Left lung (tissue), 10 donors: ENCODE data around the gene NANP. TPM values are rescaled to one million over a fixed set of nuclear protein-coding genes. Genes with fewer than 3 reads are reported as not detected.
"Not testable (repeated sequence)": the region's sequence is repeated elsewhere in the genome, so short reads cannot be mapped to it uniquely, and the experiment has no call there.

ENCODE experiments used
- ATAC-seq: fragments of 200-7000 bp; cut with Tn5 transposase; one replicate; pipeline ENCODE4 v1.9.1; 2020; ENCODE audit warnings: moderate library complexity
- DNase-seq, 4 donors: peaks; one replicate each; pipeline ENCODE4 v3.0.0-alpha.2; 2013 to 2020
- H3K27ac ChIP-seq, 2 donors: fragments of 200-600 bp; sonication (generic) in 1 of 2; one replicate each; pipeline versions ENCODE4 v1.5.0 to v1.8.0; 2020 to 2021
- H3K27me3 ChIP-seq, 2 donors: fragments of 200-600 bp; sonication (generic) in 1 of 2; one replicate each; pipeline versions ENCODE4 v1.5.0 to v1.8.0; 2020 to 2021
- H3K36me3 ChIP-seq, 2 donors: fragments of 200-600 bp; sonication (generic) in 1 of 2; one replicate each; pipeline versions ENCODE4 v1.5.0 to v1.8.0; 2020 to 2021
- H3K4me1 ChIP-seq, 2 donors: fragments of 200-600 bp; one replicate each; pipeline ENCODE4 v1.8.0; 2021
- H3K4me3 ChIP-seq, 2 donors: fragments of 200-600 bp; sonication (generic) in 1 of 2; one replicate each; pipeline versions ENCODE4 v1.5.0 to v1.8.0; 2020 to 2021; ENCODE audit warnings: mild to moderate bottlenecking in 1 of 2
- H3K9me3 ChIP-seq, 2 donors: fragments of 200-600 bp; sonication (generic) in 1 of 2; one replicate each; pipeline versions ENCODE4 v1.5.0 to v1.8.0; 2020 to 2021
- intact Hi-C, 2 donors: fragments of 100-400 bp; cut with DNase I; formaldehyde crosslinking; loops; one replicate each; pipeline versions ENCODE4 v1.11.2 to v1.14.2; 2022
- polyA plus RNA-seq, 6 donors: library from polyadenylated mRNA; unstranded; fragments of 120-200 nt; gene quantifications; one replicate each; pipeline ENCODE4 v1.2.1, GENCODE V29; 2013; ENCODE audit not compliant: insufficient read length in 6 of 6
- total RNA-seq, 2 donors: library from RNA; stranded (reverse); fragmentation: NEBNext Ultra II Directional; extraction: Animal tissue kit (Norgen Biotek cat#: 25700); gene quantifications; one replicate each; pipeline ENCODE4 v1.2.1, GENCODE V29; 2021
- TF ChIP-seq, protein P1 (sequence below), 2 donors: fragments of 200-600 bp; sonication (generic) in 1 of 2; IDR thresholded peaks; one replicate each; pipeline versions ENCODE4 v1.5.0 to v1.8.0; 2021; ENCODE audit warnings: antibody characterized with exemption in 2 of 2
- donor health status: DM: no; HTN: yes; CAD: no.
- donor health status: DM: no; HTN: no; CAD: no.

Gene NANP
- total and polyA plus RNA-seq, 8 donors, result 4.1 to 7.4 (median 4.9) TPM

DNA sequence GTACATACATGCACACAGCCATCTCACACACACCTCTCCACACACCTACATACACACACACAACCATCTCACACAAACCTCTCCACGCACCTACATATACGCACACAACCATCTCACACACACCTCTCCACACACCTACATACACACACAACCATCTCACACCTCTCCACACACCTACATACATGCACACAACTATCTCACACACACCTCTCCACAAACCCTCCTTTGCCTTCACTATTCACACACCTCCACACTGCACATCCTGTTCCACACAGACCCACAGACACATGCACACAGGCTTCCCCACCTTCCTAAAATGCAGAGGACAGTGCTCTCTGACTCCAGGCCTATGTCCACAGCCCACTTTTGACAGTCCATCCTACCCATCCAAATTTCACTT, 22.2 kb downstream of the NANP start:
- Histone ChIP-seq H3K4me1 (no peaks in the 10 kb centered on the region), H3K27ac (no peak overlapping the region), H3K36me3 (no peaks in the 10 kb centered on the region), H3K27me3 (no peaks in the 10 kb centered on the region), H3K9me3 (no peaks in the 10 kb centered on the region), H3K4me3 (no peak overlapping the region)
- no peak for DNase-seq
- intact Hi-C loops, result no loop called here
- TF ChIP-seq, protein P1, sequence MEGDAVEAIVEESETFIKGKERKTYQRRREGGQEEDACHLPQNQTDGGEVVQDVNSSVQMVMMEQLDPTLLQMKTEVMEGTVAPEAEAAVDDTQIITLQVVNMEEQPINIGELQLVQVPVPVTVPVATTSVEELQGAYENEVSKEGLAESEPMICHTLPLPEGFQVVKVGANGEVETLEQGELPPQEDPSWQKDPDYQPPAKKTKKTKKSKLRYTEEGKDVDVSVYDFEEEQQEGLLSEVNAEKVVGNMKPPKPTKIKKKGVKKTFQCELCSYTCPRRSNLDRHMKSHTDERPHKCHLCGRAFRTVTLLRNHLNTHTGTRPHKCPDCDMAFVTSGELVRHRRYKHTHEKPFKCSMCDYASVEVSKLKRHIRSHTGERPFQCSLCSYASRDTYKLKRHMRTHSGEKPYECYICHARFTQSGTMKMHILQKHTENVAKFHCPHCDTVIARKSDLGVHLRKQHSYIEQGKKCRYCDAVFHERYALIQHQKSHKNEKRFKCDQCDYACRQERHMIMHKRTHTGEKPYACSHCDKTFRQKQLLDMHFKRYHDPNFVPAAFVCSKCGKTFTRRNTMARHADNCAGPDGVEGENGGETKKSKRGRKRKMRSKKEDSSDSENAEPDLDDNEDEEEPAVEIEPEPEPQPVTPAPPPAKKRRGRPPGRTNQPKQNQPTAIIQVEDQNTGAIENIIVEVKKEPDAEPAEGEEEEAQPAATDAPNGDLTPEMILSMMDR (IDR thresholded peaks at IDR 0.05), result no peak
- no peak for ATAC-seq

DNA sequence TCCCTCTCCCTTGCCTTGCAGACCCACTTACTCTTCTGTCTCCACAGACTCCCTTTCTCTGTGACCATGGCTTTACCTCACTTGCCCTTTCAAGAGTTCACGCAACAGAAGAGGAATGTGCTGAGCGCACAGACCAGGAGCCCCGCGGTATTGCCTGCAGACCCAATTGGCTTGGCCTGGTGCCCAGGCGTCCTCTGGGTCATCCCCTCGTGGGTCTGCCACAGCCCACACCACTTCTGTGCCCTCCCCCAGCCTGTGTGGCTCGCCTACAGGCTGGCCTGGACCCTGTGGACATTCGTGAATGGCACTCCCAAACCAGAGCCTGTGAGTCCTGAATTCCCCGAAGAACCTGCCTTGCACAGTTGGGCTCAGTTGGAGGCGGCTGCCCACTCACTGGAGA, 23.2 kb downstream of the NANP start:
- Histone ChIP-seq H3K36me3 (no peaks in the 10 kb centered on the region), H3K27ac (no peak overlapping the region), H3K27me3 (no peaks in the 10 kb centered on the region), H3K4me1 (no peaks in the 10 kb centered on the region), H3K9me3 (no peaks in the 10 kb centered on the region), H3K4me3 (no peak overlapping the region)
- no peak for ATAC-seq
- intact Hi-C loops, result no loop called here
- no peak for DNase-seq
- TF ChIP-seq, protein P1 (IDR thresholded peaks at IDR 0.05), result no peak

DNA sequence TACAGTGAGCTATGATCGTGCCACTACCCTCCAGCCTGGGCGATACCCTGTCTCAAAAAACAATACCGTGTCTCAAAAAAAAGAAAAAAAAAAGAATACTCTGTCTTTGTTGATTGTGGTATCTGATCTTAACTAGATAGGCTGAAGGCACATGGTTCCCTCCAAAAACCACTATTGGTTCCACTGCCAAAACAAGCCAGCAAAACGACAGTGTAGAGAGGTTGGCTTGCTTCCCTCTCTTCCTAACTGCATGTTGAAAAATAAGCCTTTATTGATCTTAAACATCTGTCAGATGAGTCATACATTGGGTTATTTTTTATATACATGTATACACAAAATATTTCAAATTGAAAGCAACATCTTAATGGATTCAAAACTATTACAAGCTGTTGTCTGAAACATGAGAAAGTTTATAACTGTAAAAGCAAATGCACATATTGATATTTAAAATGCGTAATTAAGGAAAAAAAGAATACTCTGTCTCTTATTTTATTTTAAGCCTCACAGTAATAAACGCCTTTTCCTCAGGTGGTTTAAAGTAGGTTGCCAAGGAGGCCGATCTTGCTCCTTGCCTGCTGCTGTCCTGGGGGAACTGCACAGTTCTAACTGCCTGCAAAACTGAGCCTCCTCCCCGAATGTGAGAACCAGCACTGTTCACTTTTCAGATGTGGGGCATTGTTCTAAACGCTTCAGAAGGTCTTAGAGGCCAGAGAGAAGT, 31.5 kb downstream of the NANP start:
- Histone ChIP-seq H3K9me3 (no peaks in the 10 kb centered on the region), H3K4me1 (no peaks in the 10 kb centered on the region), H3K36me3 (no peaks in the 10 kb centered on the region), H3K27me3 (no peaks in the 10 kb centered on the region), H3K4me3 (no peak overlapping the region), H3K27ac (no peak overlapping the region)
- intact Hi-C loops, result no loop called here
- ATAC-seq (no peak), DNase-seq (peak in 2 of 4 donors; percentile 11 to 44)
- TF ChIP-seq, protein P1 (IDR thresholded peaks at IDR 0.05), result no peak

DNA sequence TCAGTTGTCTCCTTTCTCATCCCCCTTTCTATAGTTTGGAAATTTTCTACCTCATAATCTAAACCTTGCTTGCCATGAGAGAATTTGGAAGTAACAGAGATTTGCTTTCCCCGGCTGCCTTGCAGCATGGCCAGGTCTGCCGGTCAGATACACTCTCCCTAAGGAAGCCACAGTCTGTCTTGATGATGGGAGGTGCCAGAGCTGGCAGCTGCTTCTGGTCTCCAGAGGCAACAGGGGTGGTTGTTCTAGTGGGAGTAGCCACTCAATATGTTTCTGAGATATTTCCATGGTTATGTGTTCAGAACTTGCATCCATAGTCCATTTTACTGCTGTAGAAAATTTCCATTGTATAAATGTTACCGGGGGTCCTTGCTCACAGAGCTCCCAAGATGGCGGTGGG, 33.0 kb downstream of the NANP start:
- intact Hi-C loops, H3K4me1 ChIP-seq, H3K4me3 ChIP-seq, ATAC-seq, H3K9me3 ChIP-seq, DNase-seq, H3K27ac ChIP-seq, H3K36me3 ChIP-seq: not testable (repeated sequence)
- H3K27me3 ChIP-seq, result peaks cover 0 to 13% of the 10 kb centered on the region in 2 donors

DNA sequence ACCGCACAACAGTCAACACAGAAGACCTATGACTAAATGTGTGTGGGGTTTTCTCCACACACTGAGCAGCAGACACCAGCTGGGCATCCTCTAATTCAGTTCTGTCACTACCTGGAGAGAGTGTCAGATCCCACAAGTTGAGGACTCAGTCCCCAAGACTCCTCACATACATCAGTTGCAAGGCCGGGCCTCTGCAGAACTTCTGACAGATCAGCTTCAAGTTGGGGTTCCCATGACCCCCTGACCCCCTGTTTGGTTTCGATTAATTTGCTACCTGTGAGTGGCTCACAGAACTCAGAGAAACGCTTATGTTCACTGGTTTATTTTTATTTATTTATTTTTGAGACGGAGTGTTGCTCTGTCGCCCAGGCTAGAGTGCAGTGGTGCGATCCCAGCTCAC, 35.3 kb downstream of the NANP start:
- H3K27me3 ChIP-seq, result peaks cover 0 to 34% of the 10 kb centered on the region in 2 donors
- no peak overlapping the region for H3K4me3 ChIP-seq
- H3K27ac ChIP-seq, result no peak overlapping the region
- H3K4me1 ChIP-seq, result peaks cover 4 to 12% of the 10 kb centered on the region in 2 donors
- TF ChIP-seq, protein P1 (IDR thresholded peaks at IDR 0.05), result no peak
- no peaks in the 10 kb centered on the region for H3K36me3 ChIP-seq
- H3K9me3 ChIP-seq, result no peaks in the 10 kb centered on the region
- ATAC-seq (no peak), DNase-seq (no peak)
- intact Hi-C loops, result no loop called here

DNA sequence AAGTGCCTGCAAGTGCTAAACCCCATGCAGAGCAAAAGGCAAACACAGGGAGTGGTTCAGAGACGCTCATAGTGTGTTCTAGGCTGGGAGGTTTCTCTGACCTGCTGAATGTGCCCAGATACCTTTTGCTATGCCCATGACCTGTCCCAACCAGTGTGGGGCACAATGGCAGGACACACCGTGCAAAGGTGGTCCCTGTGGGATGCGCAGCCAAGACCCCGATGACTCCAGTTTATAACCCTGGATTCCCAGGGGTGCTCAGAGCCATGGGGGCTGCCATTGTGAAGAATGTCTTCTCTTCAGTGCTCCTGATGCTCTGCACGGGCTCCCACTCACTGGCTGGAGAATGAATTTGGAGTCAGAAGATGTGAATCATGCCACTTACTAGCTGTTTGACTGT, 36.3 kb downstream of the NANP start:
- peaks cover 4 to 12% of the 10 kb centered on the region in 2 donors for H3K4me1 ChIP-seq
- peaks cover 0 to 44% of the 10 kb centered on the region in 2 donors for H3K27me3 ChIP-seq
- intact Hi-C loops, result no loop called here
- DNase-seq, result no peak
- H3K36me3 ChIP-seq, result no peaks in the 10 kb centered on the region
- no peaks in the 10 kb centered on the region for H3K9me3 ChIP-seq
- no peak for ATAC-seq
- TF ChIP-seq, protein P1 (IDR thresholded peaks at IDR 0.05), result no peak
- H3K4me3 ChIP-seq, result no peak overlapping the region
- H3K27ac ChIP-seq, result no peak overlapping the region
